Measurements from ENCODE around the gene CR1L. TPM values are rescaled to one million over a fixed set of nuclear protein-coding genes. Genes with fewer than 3 reads are reported as not detected.

Gene CR1L
- total RNA-seq, 1 experiment from 2014 or later = not detected

GRCh38 chr1:207626972-207627337 lies 18.0 kb upstream of the CR1L start:
- Histone ChIP-seq H3K79me2 (ENCODE audit: low read length) (no peaks in the 10 kb centered on the region), H3K9ac (ENCODE audit: low read length) (no peak overlapping the region), H3K4me2 (ENCODE audit: low read length) (no peak overlapping the region), H3K4me1 (ENCODE audit: insufficient read depth, low read length) (peaks cover 8% of the 10 kb centered on the region; the same call in 1 of the 2 replicates), H3F3A (ENCODE audit: low read length, unreplicated experiment) (no peaks in the 10 kb centered on the region), H3K27ac (ENCODE audit: low read length) (no peak overlapping the region), H3K4me3 (ENCODE audit: low read length) (no peak overlapping the region), H3K9me2 (replicated peaks; ENCODE audit: low read length) (no peaks in the 10 kb centered on the region), H2AFZ (ENCODE audit: low read length) (no peak overlapping the region), H3K9me3 (ENCODE audit: low read length) (no peaks in the 10 kb centered on the region), H4K20me1 (ENCODE audit: low read length) (no peaks in the 10 kb centered on the region), H3K27me3 (ENCODE audit: low read length) (peaks cover 25% of the 10 kb centered on the region), H3K36me3 (ENCODE audit: low read depth, low read length) (no peaks in the 10 kb centered on the region)
- POLR2A ChIA-PET (ENCODE audit: unreplicated experiment) = no interaction called here
- no peak for DNase-seq
- intact Hi-C loops (cut with micrococcal nuclease) = no loop called here
- no peak for ATAC-seq
- CTCF ChIA-PET = no interaction called here
- TF ChIP-seq EZH2phosphoT487 (IDR thresholded peaks at IDR 0.05; ENCODE audit: borderline replicate concordance, low read length) = no peak
- TF ChIP-seq EZH2 (IDR thresholded peaks at IDR 0.05; ENCODE audit: low read length, unreplicated experiment) = no peak
- no peak for TF ChIP-seq CTCF (conservative IDR thresholded peaks at IDR 0.05; ENCODE audit: low read depth, low read length)
- no TSS peak for BruUV-seq (replicated peaks)

GRCh38 chr1:207627496-207627895 lies 17.4 kb upstream of the CR1L start:
- ChIA-PET CTCF (no interaction called here), POLR2A (ENCODE audit: unreplicated experiment) (no interaction called here)
- intact Hi-C loops (cut with micrococcal nuclease) = no loop called here

More at GRCh38 chr1:207627496-207627895, 17.4 kb upstream of the CR1L start:
- H3K9ac ChIP-seq (ENCODE audit: low read length) = no peak overlapping the region
- no peak overlapping the region for H3K4me3 ChIP-seq (ENCODE audit: low read length)
- H4K20me1 ChIP-seq (ENCODE audit: low read length) = no peaks in the 10 kb centered on the region
- BruUV-seq (replicated peaks) = no TSS peak
- H3F3A ChIP-seq (ENCODE audit: low read length, unreplicated experiment) = no peaks in the 10 kb centered on the region
- no peak overlapping the region for H3K4me2 ChIP-seq (ENCODE audit: low read length)
- no peaks in the 10 kb centered on the region for H3K9me3 ChIP-seq (ENCODE audit: low read length)
- no peak overlapping the region for H3K27ac ChIP-seq (ENCODE audit: low read length)
- H3K79me2 ChIP-seq (ENCODE audit: low read length) = no peaks in the 10 kb centered on the region
- H3K9me2 ChIP-seq (replicated peaks; ENCODE audit: low read length) = no peaks in the 10 kb centered on the region
- DNase-seq (no peak), ATAC-seq (no peak)
- peaks cover 22% of the 10 kb centered on the region for H3K27me3 ChIP-seq (ENCODE audit: low read length)
- H3K36me3 ChIP-seq (ENCODE audit: low read depth, low read length) = no peaks in the 10 kb centered on the region
- H3K4me1 ChIP-seq (ENCODE audit: insufficient read depth, low read length) = peaks cover 8% of the 10 kb centered on the region; the same call in 1 of the 2 replicates
- TF ChIP-seq CTCF (conservative IDR thresholded peaks at IDR 0.05; ENCODE audit: low read depth, low read length) = no peak
- no peak for TF ChIP-seq EZH2phosphoT487 (IDR thresholded peaks at IDR 0.05; ENCODE audit: borderline replicate concordance, low read length)
- no peak for TF ChIP-seq EZH2 (IDR thresholded peaks at IDR 0.05; ENCODE audit: low read length, unreplicated experiment)
- no peak overlapping the region for H2AFZ ChIP-seq (ENCODE audit: low read length)

Measured in PC-3 (cell line).